ENCODE data around the gene RPP38.

GRCh38 chr10:15084502-15084922, 12.6 kb upstream of the RPP38 start:
- TF ChIP-seq CTCF (IDR thresholded peaks at IDR 0.05 in 8 of 11, conservative IDR thresholded peaks at IDR 0.05 in 3 of 11) (peak in 1 of 11 experiments; percentile 20), POLR2A (IDR thresholded peaks at IDR 0.05) (no peak)
